ENCODE data around the gene SYTL2.

SYTL2 gene

DNA sequence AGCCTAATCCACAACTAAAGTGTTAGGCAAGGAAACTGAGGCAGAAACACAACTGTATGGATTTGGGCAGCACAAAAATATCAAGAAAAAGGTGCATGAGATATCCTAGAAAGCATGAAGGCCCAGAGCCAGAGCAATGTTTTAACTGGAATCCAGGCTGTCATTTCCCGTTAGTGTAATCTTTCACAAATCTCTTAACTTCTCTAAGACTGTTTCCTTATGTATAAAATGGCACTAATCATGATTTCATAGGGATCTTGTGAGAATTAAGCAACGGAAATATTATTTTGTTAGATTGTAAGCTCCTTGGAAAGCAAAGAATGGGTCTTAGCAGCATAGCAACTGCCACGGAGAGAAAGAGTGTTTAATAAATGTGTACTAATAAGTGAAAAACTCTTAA lies 14.7 kb upstream of the SYTL2 start:
- DNase-seq, result no peak

DNA sequence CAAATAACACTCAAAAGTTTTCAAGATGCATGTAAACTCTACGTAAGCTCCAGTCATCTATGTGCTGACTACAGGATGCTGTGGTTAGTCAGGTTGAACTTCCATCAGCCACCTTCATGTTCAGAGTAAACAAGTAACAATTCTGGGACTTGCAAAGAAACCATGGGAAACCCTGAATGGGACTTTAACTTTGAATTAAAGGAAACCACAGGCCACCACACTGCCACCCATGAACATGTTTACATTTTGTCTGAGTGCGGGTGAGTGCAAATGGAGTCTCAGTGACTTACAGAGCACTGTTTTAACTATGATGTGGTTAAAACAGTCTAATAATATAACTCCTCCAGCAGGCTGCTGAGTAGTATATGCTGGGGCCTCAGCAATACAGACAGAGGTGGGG lies 12.9 kb upstream of the SYTL2 start:
- DNase-seq, result no peak

DNA sequence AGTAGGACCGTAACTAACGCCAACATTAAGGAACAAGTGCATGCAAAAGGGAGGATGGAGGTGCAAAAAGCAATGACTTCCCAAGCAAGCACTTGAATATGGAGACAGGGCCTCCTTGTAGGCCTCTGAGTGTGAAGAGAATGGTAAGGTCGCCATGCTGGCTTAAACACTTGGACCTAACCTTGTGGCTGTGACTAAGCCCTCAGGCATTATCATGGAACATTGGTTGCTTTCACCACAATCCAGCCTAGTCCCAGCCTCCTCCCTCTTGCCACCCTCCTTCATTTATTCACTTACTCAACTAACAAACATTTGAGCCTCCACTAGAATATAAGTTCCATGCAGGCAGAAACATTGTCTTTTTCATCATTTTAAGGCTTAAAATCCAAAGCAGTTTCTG lies 11.9 kb upstream of the SYTL2 start:
- no peak for DNase-seq

DNA sequence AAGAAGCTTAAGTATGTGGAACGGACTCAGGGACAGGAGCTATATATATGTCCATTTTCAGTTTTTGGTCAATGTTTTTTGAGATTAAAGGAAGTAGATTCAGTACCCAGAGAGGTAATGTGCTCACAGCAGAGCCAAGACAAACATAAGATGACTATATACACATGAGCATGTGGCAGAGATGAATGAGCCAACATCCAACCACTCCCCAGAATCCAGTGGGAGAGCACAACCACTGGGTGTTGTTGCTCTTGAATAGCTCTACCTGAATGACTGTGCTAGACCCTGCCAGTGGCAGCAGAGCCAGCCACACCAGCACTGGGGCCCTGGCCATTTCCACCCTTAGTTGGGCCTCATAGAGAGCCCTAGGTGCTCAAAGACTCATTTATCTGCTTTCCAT lies 10.7 kb upstream of the SYTL2 start:
- no peak for DNase-seq

DNA sequence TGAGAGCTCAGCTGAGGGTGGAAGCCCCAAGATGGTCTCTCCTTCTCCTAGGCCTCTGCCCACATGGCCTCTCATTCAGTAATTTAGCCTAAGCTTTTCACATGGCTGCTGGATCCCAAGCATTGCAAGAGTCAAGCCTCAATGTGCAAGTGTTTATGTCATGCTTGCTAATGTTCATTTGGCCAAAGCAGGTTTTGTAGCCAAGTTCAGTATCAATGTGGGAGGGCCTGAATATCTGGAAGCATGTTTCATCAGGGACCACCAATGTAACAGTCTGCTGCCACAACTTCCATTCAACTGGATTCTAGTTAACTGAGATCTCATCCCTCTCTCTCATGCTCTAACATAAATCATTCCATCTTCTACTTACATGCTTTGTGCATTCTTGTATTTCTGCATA lies 8.5 kb upstream of the SYTL2 start:
- DNase-seq, result no peak

DNA sequence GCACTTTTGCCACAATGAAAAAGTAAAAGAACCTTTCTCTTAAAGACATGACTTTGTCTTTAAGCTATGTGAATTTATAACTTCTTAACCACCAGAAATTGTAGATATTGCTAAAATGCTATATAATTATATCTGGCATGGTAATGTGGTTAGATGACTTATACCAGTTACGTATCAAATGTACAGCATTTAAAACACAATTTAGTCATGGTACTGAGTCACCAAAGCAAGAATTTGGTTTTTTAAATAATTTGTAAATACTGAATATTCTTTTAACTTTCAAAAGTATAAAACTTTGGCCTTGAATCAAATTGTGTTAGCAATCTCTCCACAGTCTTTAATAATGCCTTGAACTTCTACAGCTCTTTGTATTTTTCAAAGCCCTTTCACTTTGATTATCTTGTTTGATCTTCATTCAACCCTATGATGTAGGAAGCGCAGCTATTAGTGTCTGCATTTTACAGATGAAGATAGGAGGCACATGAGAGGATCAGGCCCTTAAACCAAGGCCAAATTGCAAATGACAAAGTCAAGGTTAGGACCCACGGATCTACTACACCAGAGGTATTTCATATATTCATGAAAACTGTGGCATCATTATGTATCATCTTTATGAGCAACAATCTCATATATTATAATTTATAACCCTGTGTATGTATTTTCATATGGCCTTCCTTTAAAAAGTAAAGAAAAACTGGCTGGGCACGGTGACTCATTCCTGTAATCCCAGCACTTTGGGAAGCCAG lies 4.4 kb upstream of the SYTL2 start:
- DNase-seq, result no peak

DNA sequence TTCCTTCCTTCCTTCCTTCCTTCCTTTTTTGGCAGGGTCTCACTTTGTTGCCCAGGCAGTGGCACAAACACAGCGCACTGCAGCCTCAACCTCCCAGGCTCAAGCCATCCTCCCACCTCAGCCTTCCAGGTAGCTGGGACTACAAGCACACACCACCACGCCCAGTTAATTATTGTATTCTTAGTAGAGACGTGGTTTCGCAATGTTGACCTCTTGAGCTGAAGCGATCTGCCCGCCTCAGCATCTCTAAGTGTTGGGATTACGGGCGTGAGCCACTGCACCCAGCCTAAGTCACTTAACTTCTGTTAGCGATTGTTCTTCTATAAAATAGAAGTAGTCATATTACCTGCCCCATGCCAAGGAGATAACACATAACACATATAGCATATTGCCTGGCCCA lies 2.8 kb upstream of the SYTL2 start:
- DNase-seq, result no peak

DNA sequence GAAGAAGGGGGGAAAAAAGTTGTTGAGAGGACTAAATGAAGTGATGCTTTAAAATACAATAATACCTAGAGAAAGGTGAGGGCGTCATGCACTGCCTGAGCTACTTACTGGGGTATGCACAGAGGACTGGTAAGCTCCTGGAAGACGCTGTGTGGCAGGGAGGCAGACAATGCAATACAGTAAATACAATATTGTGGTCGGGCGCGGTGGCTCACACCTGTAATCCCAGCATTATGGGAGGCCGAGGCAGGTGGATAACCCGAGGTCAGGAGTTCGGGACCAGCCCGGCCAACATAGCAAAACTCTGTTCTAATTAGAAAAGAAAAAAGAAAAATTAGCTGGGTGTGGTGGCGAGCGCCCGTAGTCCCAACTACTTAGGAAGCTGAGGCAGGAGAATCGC lies 683 bp upstream of the SYTL2 start:
- DNase-seq, result peak in 1 of 2 experiments; percentile 24

DNA sequence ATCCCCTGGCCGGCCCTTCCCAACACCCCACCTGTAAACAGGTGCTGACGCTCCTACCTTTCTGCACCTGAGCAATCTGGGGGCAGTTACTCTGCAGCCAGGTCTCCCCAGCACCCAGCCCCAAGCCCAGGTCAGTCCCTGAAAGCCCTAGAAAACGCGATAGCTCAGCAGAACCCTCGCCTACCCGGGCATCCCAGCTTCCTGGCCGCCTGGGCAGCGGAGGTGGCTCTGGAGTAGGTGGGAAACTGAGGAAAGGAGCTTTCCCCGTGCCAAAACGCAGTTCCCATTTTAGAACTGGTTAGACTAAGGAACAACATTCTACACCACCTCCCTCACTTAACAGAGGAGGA lies 445 bp downstream of the SYTL2 start:
- no peak for DNase-seq

DNA sequence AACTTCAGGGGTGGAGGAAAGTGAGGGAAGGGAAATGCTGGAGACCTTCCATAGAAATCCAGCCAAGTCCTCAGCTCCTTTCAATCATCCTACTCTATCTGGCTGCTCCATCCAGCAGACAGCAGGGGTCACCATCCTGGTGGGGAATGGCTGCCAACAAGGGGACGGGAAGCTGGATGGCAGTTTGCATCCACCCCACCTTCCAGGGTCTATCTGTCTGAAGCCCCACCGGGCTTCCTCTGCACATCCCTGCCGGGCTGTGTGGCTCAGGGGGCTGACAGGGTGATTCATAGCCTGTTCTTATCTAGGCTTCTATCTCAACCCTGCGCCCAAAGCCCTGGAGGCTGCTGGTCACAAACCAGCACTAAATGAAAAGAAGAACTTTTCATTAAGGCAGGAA lies 1.1 kb downstream of the SYTL2 start:
- DNase-seq, result peak in 1 of 2 experiments; percentile 30

DNA sequence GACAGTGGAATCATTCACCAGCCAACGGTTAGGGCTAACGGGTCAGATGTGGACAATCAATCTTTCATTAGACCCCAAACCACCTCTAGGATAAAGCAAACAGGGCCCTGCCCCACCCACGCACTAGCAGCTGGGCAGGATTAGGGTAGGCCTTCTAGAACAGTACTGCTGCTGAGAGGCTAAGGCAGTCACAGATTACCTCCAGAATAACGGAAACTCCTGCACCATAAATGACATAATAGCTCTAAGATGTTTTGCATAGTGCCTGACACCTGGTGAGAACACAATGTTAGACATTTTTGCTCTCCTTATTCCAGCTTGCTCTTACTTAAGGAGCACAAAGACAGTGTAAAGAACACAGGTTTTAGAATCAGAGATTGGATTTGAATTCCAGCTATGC lies 1.8 kb downstream of the SYTL2 start:
- DNase-seq, result peak in 1 of 2 experiments; percentile 8

DNA sequence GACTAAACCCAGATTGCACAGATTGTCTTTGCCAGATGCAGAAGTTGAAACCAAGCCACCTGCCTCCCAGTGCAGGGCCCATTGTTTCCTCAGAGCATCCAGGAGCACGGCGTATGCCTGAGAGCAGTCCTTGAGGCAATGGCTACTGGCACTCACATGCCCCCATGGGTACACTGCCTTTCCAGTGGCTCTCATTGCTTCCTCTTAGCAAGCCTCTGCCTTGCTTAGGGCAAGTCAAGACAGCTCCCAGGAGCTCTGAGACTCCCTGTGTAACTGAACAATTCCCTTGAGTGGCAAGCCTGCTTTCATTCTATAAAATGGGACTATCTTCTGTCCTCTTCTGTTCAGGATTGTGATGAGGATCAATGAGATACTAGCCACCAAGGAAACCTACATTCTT lies 4.1 kb downstream of the SYTL2 start:
- peak in 1 of 2 experiments; percentile 3 for DNase-seq

DNA sequence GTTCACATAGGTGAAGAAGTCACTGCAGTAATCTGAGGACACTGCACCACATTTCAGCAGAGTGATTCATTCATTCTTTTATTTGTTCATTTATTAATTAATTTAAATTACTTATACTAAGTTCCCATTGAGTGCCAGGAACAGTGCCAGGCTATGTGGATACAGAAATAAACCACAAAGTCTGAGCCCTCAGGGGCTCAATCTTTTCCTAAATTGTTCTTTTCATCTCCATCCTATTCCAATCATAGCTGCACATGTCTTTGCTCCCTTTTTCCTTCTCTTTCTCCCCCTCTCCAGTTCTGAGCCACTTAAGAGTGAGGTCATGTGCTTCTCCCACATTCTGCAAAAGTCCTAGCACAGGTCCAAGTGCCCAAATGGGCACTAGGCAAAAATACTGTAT lies 4.9 kb downstream of the SYTL2 start:
- no peak for DNase-seq

DNA sequence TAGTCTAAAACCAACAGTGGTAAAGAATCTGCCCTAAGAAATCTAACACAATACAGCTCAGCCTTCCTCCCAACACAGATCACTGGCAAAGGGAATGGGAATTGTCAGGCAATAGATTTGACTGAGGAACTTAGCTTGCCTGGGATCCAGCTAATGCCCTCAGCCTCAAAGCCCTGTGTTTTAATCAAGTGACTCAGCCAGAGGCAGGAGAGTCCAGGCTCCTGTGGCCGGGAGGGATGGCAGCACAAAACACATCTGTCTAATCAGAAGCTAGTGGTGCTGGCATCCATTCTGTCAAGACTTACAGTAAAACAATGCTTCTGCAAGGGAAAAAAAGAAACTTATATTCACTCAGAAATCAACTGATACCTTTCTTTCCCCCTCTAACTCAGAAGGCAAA lies 5.6 kb downstream of the SYTL2 start:
- no peak for DNase-seq

DNA sequence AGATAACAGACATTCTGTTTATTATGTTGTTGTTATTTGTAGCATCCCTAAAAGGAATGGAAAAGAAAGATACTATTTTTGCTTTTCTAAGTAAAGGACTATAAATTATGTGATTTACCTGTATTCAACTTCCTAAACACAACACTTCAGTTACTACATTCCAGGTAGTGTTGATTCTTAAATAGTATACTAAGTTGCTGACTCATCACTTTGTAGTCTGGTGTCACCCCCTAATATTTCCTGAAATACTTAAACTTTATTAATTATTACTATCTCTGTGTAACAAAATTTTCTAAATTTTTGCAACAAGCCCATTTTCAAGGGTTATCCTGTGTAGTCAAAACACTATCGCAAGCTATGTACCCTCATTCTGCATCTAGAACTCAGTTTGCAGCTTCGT lies 7.0 kb downstream of the SYTL2 start:
- DNase-seq, result no peak

DNA sequence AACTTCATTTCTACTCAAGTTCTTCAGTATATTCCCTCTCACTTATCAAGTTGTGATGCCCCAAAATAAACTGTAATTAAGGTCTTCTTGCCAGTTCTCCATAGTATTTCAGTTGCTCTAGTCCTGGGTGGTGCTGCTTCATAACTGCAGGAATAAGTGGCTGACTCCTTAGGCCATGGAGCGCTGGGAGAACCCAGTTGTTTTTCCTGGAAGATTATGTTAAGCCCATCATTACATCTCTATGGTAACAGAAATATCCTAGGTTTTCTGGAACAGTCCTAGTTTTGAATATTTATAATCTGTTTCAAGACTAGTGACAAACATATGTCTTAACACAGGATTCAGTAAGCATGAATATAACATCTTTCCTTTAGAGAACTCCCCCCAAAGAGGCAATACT lies 7.6 kb downstream of the SYTL2 start:
- DNase-seq, result no peak

DNA sequence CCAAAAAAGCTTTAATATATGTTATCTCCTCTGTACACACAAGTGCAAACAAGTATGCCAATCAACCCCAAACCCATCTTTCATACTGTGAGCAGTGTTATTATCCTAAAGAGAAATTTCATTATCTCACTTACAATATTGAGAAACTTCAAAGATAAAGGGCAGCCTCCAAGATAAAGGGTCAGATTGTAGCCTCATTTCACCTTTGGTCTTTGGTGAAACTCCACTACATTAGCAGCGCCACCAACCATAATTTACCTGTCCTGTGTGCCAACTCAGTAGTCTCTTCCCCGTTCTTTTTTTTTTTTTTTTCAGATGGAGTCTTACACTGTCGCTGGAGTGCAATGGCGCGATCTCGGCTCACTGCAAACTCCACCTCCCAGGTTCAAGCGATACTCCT lies 9.4 kb downstream of the SYTL2 start:
- no peak for DNase-seq

DNA sequence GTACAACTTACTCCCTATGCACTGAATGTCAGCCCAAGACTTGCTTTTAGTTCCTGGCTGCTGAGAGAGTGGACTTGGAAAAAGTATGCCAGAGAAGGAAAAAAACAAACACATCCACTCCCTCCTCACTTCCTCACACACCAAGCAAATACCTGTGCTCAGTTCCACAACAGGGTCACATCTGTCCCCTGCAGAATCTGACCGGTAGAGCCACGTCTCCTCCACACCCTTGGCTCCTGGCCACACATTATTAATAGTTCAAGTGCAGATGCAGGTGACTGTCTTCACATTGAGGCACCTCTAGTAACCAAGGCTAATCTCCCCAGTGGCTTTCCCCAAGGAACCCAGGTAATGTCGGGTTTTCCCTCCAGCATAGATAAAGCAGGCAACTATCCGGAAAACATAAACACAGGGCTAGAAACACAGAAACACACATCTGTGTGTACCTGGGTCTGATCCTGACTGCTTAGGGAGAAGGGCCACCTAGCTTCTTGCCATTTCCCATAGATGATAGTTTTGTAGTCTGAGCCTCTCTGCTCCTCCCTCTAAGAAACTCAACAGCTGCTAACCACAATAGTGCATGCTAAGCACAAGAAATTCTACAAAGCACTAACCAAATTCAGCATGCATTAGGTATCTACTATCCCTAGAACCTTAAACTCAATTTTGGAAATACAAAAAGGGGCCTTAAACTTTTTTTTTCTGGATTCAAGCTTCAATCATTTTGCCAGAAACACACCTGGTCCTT lies 10.2 kb downstream of the SYTL2 start:
- no peak for DNase-seq

DNA sequence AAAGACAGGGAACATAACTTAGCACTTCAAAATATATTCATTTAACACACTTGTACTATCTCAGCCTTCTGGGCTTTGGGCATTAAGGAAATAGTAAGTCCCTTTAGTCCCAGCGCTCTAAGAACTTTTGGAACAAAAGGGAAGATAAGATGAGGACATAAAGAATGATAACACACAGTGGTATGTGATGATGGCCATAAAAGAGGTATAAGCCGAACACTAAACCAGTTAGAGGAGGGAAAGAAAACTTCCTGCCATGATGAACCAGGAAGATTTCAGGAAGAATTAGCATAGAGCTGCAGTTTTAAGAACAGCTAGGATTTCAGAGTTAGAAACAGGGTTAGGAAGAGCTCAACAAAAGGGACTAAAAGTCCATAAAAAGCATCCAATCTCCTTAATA lies 11.8 kb downstream of the SYTL2 start:
- no peak for DNase-seq

DNA sequence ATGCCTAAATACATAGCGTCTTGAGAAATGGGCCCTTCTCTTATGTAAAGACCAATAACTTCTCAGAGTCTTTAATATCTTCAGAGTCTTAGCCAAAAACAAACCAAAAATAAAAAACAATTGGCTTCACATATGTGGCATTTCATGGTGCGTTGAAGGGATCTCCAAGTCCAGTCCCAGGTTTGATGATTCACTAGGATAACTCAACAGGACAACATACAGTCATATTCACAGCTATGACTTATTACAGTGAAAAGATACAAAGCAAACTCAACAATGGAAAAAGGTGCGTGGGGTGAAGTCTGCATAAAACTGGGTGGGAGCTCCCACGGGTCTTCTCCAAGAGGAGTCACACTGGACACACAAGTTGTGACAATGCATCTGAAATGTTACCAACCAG lies 12.6 kb downstream of the SYTL2 start:
- DNase-seq, result no peak

DNA sequence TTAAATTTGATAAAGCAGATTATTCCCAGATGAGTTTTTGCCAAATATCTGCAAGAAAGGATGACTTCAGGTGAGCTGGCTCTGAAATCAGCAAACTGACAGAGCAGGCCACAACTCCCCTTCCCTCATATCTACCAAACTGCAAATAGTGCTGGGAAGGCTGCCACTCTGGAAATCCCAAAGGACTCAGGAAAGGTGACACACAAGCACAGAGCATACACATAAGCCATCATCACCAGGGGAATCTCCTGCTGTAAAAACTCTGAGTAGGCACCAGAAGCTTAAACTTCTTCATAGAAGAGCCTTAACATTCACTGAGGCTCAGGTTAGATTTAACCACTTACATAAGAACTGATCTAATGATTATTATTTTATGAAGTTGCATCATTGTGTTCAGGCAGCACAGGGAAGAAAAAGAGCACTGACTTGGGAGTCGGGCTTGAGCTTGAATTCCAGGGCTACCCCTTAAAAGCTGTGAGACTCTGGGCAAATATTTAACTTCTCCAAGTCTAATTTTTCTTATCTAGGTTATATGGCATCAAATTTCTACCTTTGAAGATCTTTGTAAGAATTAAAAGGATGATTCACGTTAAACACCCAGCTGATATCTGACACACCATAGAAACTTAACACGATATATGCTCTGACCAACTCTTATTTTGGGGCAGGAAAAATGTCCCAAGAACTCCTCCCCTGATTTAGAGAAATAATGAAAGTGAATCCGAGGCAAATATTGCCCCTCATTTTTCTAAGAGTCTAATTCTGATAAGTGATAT lies 15.0 kb downstream of the SYTL2 start:
- DNase-seq, result no peak

DNA sequence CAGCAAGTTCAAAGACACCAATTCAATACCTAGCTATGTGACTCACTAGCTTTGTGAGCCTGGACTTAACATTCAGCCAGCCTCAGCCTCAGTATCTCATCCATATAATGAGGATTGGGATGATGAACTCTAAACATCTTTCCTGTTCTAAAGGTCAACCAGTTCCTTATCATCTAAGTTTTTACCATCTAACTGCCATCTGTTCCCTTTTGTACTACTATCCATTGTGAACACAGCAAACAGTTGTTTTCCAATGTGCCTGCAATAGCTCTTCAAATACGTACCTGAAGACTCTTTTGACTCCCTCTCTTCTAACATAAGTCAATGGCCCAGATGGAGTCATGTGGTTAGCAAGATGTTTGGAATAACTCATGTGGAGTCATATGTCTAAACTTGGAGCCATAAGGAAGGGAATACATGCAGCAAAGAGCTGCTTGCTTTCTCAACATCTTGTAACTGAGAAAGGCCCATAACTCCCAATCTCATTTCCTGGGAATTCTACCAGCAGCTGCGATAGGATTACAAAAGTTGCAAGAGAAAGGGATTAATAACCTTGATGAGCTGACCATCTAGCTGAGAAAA lies 19.4 kb downstream of the SYTL2 start:
- DNase-seq, result peak in 1 of 2 experiments; percentile 23

Data from NCI-H524 (cell line).